Activated B cell treated with CpG ODN at 0.5 μM for 24 hours (primary cell): ENCODE measurements around the gene STYXL2. TPM values are rescaled to one million over a fixed set of nuclear protein-coding genes. Genes with fewer than 3 reads are reported as not detected.

ENCODE experiments used
- ATAC-seq: fragments of 200-7000 bp; cut with Tn5 transposase; one replicate; pipeline ENCODE4 v1.10.0; 2021; ENCODE audit warnings: low read depth, mild to moderate bottlenecking, moderate library complexity
- CTCF ChIA-PET: fragments of 350-600 bp; sonication (Branson Sonifier 250); formaldehyde crosslinking; loops from one replicate; lab custom pipeline; 2021; ENCODE audit warnings: antibody characterized with exemption; lab: Charles Lee
- POLR2A ChIA-PET: fragments of 350-600 bp; sonication (Branson Sonifier 250); formaldehyde crosslinking; loops from one replicate; lab custom pipeline; 2021; ENCODE audit warnings: antibody characterized with exemption; lab: Charles Lee
- DNase-seq: peaks from one replicate; pipeline ENCODE4 v3.0.0; 2022
- H3K27ac Mint-ChIP-seq: one replicate; pipeline ENCODE4 v1.8.0; 2020; ENCODE audit warnings: mixed read lengths
- H3K27me3 Mint-ChIP-seq: one replicate; pipeline ENCODE4 v1.8.0; 2021; ENCODE audit warnings: mixed read lengths
- H3K36me3 Mint-ChIP-seq: one replicate; pipeline ENCODE4 v1.8.0; 2021; ENCODE audit warnings: low read depth, mixed read lengths
- H3K4me1 Mint-ChIP-seq: one replicate; pipeline ENCODE4 v1.8.0; 2021; ENCODE audit warnings: mixed read lengths
- H3K4me3 Mint-ChIP-seq: one replicate; pipeline ENCODE4 v1.8.0; 2020; ENCODE audit warnings: mild to moderate bottlenecking, mixed read lengths
- H3K9me3 Mint-ChIP-seq: one replicate; pipeline ENCODE4 v1.8.0; 2020; ENCODE audit warnings: mixed read lengths
- CTCF ChIP-seq: fragments of 200-600 bp; IDR thresholded peaks from one replicate; pipeline ENCODE4 v1.8.0; 2022; ENCODE audit warnings: antibody characterized with exemption, mild to moderate bottlenecking
- intact Hi-C: fragments of 100-400 bp; cut with micrococcal nuclease; formaldehyde crosslinking; loops from one replicate; pipeline ENCODE4 v1.15.1; 2024
- total RNA-seq: library from RNA; stranded (reverse); gene quantifications from 2 replicates; pipeline ENCODE4 v1.2.3, GENCODE V29; 2022

Gene STYXL2
- total RNA-seq, 1 donor from 2014 or later = not detected

DNA sequence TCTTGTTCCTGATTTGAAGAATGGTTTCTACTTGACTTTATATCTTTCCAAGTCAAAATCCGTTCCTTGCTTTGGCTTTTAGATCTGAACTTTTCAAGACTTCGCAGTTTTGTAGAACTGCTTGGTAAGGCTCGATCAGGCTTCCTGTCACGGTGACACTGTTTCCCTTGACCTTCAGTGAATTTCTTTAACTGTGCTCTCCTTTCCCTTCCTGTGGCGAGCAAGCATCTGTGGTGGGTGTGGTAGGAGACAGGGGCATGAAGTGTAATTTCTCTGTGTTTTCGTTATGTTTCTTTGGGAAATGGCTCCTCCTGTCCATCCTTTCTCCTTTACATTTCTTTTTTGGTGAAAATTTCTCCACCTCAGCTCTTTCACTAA lies 10.4 kb downstream of the STYXL2 start:
- ATAC-seq (no peak), DNase-seq (no peak)
- Mint-ChIP-seq H3K36me3 (no peaks in the 10 kb centered on the region), H3K9me3 (no peaks in the 10 kb centered on the region), H3K4me1 (peaks cover 39% of the 10 kb centered on the region), H3K4me3 (peak overlapping the region; percentile 72), H3K27ac (peak overlapping the region; percentile 30), H3K27me3 (peaks cover 17% of the 10 kb centered on the region)
- TF ChIP-seq CTCF = no peak
- POLR2A ChIA-PET = interaction anchor here (1.5 to 1.9 kb wide), 2 partner anchors 116 to 265 kb away, joined by 5 to 9 read pairs; partner anchors contain the start of genes POGK and POU2F1
- intact Hi-C loops = no loop called here
- CTCF ChIA-PET = interaction anchor here (1.2 kb wide), 1 partner anchor 12 kb away, joined by 3 read pairs; no protein-coding TSS in a partner anchor

- ATAC-seq (peak; percentile 28), DNase-seq (no peak)
- peaks cover 11% of the 10 kb centered on the region for H3K27me3 Mint-ChIP-seq
- H3K27ac Mint-ChIP-seq = peak overlapping the region; percentile 36
- peaks cover 45% of the 10 kb centered on the region for H3K4me1 Mint-ChIP-seq
- H3K9me3 Mint-ChIP-seq = peaks cover 6% of the 10 kb centered on the region
- ChIA-PET CTCF (no interaction called here), POLR2A (interaction anchor here (0.7 to 1.5 kb wide), 3 partner anchors 12 to 1318 kb away, joined by 5 to 9 read pairs (median 7); partner anchors contain the start of gene POU2F1)
- peak overlapping the region; percentile 72 for H3K4me3 Mint-ChIP-seq
- no peak for TF ChIP-seq CTCF
- intact Hi-C loops = no loop called here
- H3K36me3 Mint-ChIP-seq = no peaks in the 10 kb centered on the region
These were observed 11.6 kb downstream of the STYXL2 start for GRCh38 chr1:167105271-167106118.

- TF ChIP-seq CTCF = no peak
- no peaks in the 10 kb centered on the region for H3K36me3 Mint-ChIP-seq
- H3K9me3 Mint-ChIP-seq = peaks cover 12% of the 10 kb centered on the region
- H3K4me1 Mint-ChIP-seq = peaks cover 45% of the 10 kb centered on the region
- DNase-seq = no peak
- no peak for ATAC-seq
- CTCF ChIA-PET = no interaction called here
- intact Hi-C loops = no loop called here
- no peak overlapping the region for H3K27ac Mint-ChIP-seq
- H3K4me3 Mint-ChIP-seq = no peak overlapping the region
- H3K27me3 Mint-ChIP-seq = peaks cover 6% of the 10 kb centered on the region
- POLR2A ChIA-PET = no interaction called here
These were observed 12.2 kb downstream of the STYXL2 start for GRCh38 chr1:167106119-167106461.

GRCh38 chr1:167107456-167107855 lies 13.6 kb downstream of the STYXL2 start:
- Mint-ChIP-seq H3K27ac (no peak overlapping the region), H3K4me3 (no peak overlapping the region), H3K36me3 (no peaks in the 10 kb centered on the region), H3K9me3 (peaks cover 13% of the 10 kb centered on the region), H3K4me1 (peaks cover 45% of the 10 kb centered on the region), H3K27me3 (peaks cover 6% of the 10 kb centered on the region)
- intact Hi-C loops = no loop called here
- no peak for TF ChIP-seq CTCF
- ChIA-PET CTCF (no interaction called here), POLR2A (no interaction called here)
- DNase-seq = no peak
- no peak for ATAC-seq

DNA sequence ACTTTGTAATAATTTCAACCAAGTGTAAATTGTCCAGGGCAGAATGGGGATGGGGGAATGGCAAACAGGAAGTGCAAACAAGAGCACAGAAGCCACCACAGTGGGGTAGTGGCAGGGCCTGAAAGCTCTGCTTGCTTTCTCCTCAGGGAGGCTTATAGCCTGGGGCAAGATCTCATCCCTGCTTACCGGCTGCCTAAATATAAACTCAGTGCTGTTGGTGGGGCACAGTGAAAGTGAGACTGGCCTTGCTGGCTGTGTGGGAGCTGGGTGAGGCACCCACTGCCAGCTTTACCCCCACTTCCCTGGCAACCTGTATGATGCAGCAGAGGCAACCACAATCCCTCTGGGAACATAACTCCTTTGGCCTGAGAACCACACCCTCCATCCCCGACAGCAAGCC lies 15.2 kb downstream of the STYXL2 start:
- peaks cover 5% of the 10 kb centered on the region for H3K27me3 Mint-ChIP-seq
- H3K36me3 Mint-ChIP-seq = no peaks in the 10 kb centered on the region
- ChIA-PET CTCF (no interaction called here), POLR2A (no interaction called here)
- H3K27ac Mint-ChIP-seq = no peak overlapping the region
- no peak for TF ChIP-seq CTCF
- DNase-seq (no peak), ATAC-seq (peak; percentile 21)
- intact Hi-C loops = no loop called here
- no peak overlapping the region for H3K4me3 Mint-ChIP-seq
- H3K9me3 Mint-ChIP-seq = peaks cover 13% of the 10 kb centered on the region
- peaks cover 32% of the 10 kb centered on the region for H3K4me1 Mint-ChIP-seq
